ENCODE measurements around the gene BCAS3.

Gene BCAS3

GRCh38 chr17:61393904-61394629 is 716.4 kb downstream of the BCAS3 start:
- no peak for DNase-seq

- DNase-seq = no peak
Measured at GRCh38 chr17:61394630-61395408, 717.2 kb downstream of the BCAS3 start.

GRCh38 chr17:61395409-61395982 is 717.8 kb downstream of the BCAS3 start:
- no peak for DNase-seq

- no peak for DNase-seq
Measured at GRCh38 chr17:61395983-61396585, 718.4 kb downstream of the BCAS3 start.

GRCh38 chr17:61396586-61397085 is 719.0 kb downstream of the BCAS3 start:
- no peak for DNase-seq

- DNase-seq = no peak
Measured at GRCh38 chr17:61397086-61397842, 719.6 kb downstream of the BCAS3 start.

- no peak for DNase-seq
Measured at GRCh38 chr17:61398721-61399130, 721.1 kb downstream of the BCAS3 start.

GRCh38 chr17:61399131-61400065 is 721.7 kb downstream of the BCAS3 start, which contains the start of gene TBX2:
Gene TBX2 (plus strand): TSS chr17:61399843. CDS start chr17:61400177, 334 bp downstream.
- DNase-seq = no peak

- no peak for DNase-seq
Measured at GRCh38 chr17:61400066-61400716, 722.5 kb downstream of the BCAS3 start.

GRCh38 chr17:61400717-61401388 is 723.2 kb downstream of the BCAS3 start:
- DNase-seq = no peak

- DNase-seq = no peak
Measured at GRCh38 chr17:61401389-61402072, 723.9 kb downstream of the BCAS3 start.

GRCh38 chr17:61402073-61402541 is 724.5 kb downstream of the BCAS3 start:
- no peak for DNase-seq

- no peak for DNase-seq
Measured at GRCh38 chr17:61402978-61403800, 725.5 kb downstream of the BCAS3 start.

GRCh38 chr17:61403801-61404662 is 726.4 kb downstream of the BCAS3 start:
- DNase-seq = no peak

- DNase-seq = no peak
Measured at GRCh38 chr17:61404663-61404912, 726.9 kb downstream of the BCAS3 start.

- DNase-seq = no peak
Measured at GRCh38 chr17:61404913-61405685, 727.4 kb downstream of the BCAS3 start.

All from stimulated activated CD4-positive, alpha-beta T cell treated with anti-CD3 and anti-CD28 coated beads, Interleukin-2, amount 100 ng/mL, for 24 hours (primary cell).